Urothelium cell line (cell line): ENCODE data around the gene DGKD.
"Not testable (repeated sequence)": the region's sequence is repeated elsewhere in the genome, so short reads cannot be mapped to it uniquely, and the experiment has no call there.

Experiments
- DNase-seq: peaks from one replicate; pipeline ENCODE4 v3.0.0; 2011; ENCODE audit warnings: low spot score, mixed read lengths
- FAIRE-seq: peaks from 2 replicates; lab custom pipeline; 2011; peaks lifted over from hg19 to GRCh38; lab: Jason Lieb, UNC

The DGKD gene

GRCh38 chr2:233360771-233361176 is 6.5 kb downstream of the DGKD start:
- FAIRE-seq (no peak), DNase-seq (no peak)

- no peak for FAIRE-seq
- no peak for DNase-seq
Observed at GRCh38 chr2:233361297-233361696, 7.0 kb downstream of the DGKD start.

GRCh38 chr2:233362742-233363141 is 8.4 kb downstream of the DGKD start:
- no peak for FAIRE-seq

GRCh38 chr2:233363744-233364235 is 9.5 kb downstream of the DGKD start:
- no peak for FAIRE-seq
- no peak for DNase-seq

More at GRCh38 chr2:233362742-233363141, 8.4 kb downstream of the DGKD start:
- no peak for DNase-seq

GRCh38 chr2:233365861-233366520 is 11.7 kb downstream of the DGKD start:
- DNase-seq (no peak), FAIRE-seq (no peak)

GRCh38 chr2:233367586-233367985 is 13.3 kb downstream of the DGKD start:
- no peak for FAIRE-seq

GRCh38 chr2:233368756-233369155 is 14.5 kb downstream of the DGKD start:
- DNase-seq (no peak), FAIRE-seq (no peak)

More at GRCh38 chr2:233367586-233367985, 13.3 kb downstream of the DGKD start:
- no peak for DNase-seq

GRCh38 chr2:233369462-233369861 is 15.2 kb downstream of the DGKD start:
- no peak for FAIRE-seq
- no peak for DNase-seq

GRCh38 chr2:233369897-233370685 is 15.8 kb downstream of the DGKD start:
- FAIRE-seq (no peak), DNase-seq (no peak)

- DNase-seq = no peak
- no peak for FAIRE-seq
Observed at GRCh38 chr2:233371641-233372040, 17.3 kb downstream of the DGKD start.

- DNase-seq (no peak), FAIRE-seq (no peak)
Observed at GRCh38 chr2:233372855-233373254, 18.6 kb downstream of the DGKD start.

GRCh38 chr2:233373316-233373715 is 19.0 kb downstream of the DGKD start:
- FAIRE-seq (no peak), DNase-seq (no peak)

- not testable (repeated sequence) for FAIRE-seq, DNase-seq
Observed at GRCh38 chr2:233374776-233375175, 20.5 kb downstream of the DGKD start.

GRCh38 chr2:233375490-233376314 is 21.4 kb downstream of the DGKD start:
- no peak for FAIRE-seq
- DNase-seq = no peak

GRCh38 chr2:233379034-233379433 is 24.7 kb downstream of the DGKD start:
- FAIRE-seq (no peak), DNase-seq (no peak)

GRCh38 chr2:233379441-233379840 is 25.1 kb downstream of the DGKD start:
- no peak for DNase-seq
- FAIRE-seq = no peak

GRCh38 chr2:233380132-233380895 is 26.0 kb downstream of the DGKD start:
- FAIRE-seq (no peak), DNase-seq (no peak)

- DNase-seq = no peak
- FAIRE-seq = no peak
Observed at GRCh38 chr2:233380995-233381637, 26.8 kb downstream of the DGKD start.

GRCh38 chr2:233381638-233381995 is 27.3 kb downstream of the DGKD start:
- no peak for FAIRE-seq
- no peak for DNase-seq

GRCh38 chr2:233384015-233384414 is 29.7 kb downstream of the DGKD start:
- FAIRE-seq (no peak), DNase-seq (no peak)
